AG20443 (cell line): ENCODE results near the gene PRMT1.

Experiments used
- DNase-seq: peaks from one replicate; pipeline ENCODE4 v3.0.0; 2012; ENCODE audit warnings: low spot score, mixed read lengths

PRMT1 gene

GRCh38 chr19:49651820-49652550 is 25.1 kb upstream of the PRMT1 start:
- no peak for DNase-seq

- no peak for DNase-seq
Measured at GRCh38 chr19:49652551-49653465, 24.3 kb upstream of the PRMT1 start.

DNA sequence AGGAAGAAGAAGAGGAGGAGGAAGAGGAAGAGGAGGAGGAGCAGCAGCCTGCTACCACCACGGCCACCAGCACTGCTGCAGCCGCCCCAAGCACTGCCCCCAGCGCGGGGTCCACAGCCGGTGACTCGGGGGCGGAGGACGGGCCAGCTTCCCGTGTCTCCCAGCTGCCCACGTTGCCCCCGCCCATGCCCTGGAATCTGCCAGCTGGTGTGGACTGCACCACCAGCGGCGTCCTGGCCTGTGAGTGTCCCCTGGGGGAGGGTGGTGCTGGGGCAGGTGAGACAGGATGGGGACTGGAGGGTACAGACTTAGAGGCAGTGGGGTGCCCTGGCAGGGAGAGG is 23.6 kb upstream of the PRMT1 start:
- DNase-seq = no peak

- no peak for DNase-seq
Measured at GRCh38 chr19:49654581-49654980, 22.5 kb upstream of the PRMT1 start.

GRCh38 chr19:49655570-49656455 is 21.3 kb upstream of the PRMT1 start:
- DNase-seq = no peak

DNA sequence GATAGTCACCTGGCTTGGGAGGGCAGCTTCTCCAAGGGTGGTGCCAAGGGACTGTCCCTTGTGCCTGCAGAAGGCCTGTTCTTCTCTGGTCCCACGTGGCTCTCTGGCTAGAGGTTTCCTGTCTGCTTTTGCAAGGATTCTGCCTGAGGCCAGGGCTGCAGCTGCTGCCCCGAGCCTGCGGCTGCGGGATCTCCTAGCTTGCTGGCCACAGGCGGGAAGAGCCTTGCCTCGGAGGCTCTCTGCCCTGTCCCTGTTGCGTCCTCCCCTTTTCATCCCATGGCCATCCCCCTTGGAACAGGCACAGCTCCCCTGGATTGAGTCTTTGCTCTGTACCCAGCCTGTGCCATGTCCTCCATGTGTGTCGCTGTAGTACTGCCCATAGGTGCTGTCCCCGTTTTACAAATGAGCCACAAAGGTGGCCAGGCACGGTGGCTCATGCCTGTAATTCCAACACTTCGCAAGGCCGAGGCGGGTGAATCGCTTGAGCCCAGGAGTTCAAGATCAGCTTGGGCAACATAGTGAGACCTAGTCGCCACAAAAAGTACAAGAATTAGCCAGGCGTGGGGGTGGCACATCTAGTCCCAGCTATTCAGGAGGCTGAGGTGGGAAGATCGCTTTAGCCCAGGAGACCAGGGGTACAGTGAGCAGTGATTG is 20.5 kb upstream of the PRMT1 start:
- DNase-seq = no peak

DNA sequence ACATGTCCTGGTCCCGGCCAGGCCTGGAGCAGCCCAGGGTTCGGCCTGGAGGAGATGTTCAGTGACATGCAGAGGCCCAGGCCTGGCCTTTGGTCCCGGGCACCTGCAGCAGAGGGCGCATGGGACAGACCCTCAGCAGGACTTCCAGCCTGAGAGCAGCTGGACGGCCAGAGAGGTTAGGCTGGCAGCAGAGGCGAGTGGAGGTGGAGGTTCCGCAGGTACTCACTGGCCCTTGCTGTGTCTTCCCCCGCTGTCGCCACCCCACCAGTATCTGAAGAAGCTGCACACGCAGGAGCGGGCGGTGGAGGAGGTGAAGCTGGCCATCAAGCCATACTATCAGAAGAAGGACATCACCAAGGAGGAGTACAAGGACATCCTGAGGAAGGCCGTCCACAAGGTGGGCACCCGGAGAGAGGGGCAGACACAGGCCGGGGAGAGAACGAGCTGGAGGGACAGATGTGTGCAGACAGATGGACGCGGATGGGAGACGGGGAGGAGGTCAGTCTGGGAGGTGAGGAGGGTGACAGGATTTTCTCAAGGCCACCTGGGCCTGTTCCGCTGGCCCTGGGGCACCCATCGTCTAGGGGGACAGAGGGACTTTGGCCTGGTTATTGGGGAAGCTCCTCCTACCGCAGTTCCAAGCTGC is 19.5 kb upstream of the PRMT1 start:
- no peak for DNase-seq

DNA sequence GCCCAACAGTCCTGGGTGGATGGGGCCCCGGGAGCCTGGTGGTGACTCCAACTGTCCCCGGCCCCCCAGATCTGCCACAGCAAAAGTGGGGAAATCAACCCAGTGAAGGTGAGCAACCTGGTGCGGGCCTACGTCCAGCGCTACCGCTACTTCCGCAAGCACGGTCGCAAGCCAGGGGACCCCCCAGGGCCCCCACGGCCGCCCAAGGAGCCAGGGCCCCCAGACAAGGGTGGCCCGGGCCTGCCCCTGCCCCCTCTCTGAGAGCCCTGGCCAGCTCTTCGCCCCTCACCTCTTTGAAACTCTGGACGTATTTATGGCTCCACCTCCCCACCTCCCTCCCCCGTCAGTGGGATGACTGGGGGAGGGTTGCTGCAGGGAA is 18.9 kb upstream of the PRMT1 start:
- no peak for DNase-seq

DNA sequence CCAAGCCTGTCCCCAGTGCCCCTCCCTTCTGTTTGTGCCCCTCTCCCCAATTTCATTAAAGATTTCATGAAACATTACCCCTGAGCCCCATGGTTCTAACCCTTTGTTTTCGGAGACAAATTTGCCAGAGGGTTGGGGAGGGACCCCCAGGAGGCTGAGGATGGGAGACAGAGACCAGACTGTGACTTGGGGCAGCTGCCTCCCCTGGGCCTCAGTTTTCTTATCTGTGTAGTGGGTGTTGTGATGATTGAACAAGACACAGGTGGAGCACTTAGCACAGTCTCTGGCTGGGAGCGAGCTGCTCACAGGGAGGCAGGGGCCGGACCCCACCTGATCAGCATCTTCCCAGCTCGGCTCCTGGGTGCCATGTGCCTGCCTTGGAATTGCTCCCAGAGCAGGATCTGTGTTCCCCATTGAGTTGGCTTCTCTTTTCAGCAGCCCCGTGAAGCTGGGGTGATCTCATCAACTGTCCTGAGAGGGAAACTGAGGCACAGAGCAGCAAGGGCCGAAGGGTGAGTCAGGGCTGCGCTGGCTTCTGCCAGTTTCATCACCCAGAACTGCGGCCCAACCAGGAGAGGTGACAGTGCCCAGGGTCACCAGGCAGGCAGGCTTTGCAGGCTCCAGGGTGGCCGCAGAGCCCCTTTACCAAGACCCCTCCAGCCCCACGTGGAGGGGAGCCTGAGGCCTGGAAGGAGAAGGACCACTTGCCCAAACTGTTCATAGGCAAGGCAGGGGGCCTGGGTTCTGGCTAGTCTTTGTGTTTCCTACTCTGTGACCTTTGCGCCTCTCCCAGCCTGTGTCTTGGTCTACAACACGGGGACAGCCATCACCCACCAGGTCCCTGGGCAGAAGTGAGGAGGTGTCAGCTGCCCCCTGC is 18.3 kb upstream of the PRMT1 start:
- DNase-seq = no peak

GRCh38 chr19:49660338-49660961 is 16.6 kb upstream of the PRMT1 start:
- no peak for DNase-seq

DNA sequence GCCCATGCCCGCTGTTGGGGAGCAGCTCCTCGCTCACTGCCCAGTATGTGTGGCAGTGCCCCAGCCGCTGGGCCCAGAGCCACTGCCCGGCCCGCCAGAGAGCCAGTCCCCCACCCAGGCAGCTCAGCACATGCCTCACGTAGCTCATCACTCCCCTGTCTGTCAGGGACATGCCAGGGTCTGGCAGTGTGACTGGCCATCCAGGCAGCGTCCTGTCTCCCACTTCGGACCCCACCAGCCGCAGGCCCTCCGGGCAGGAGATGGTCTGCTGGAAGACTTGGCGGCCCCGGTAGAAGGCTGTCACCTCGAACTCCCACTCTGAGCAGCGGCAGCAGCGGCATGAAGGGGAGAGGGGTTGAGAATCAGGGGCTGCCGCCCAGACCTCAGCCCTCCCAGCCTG is 15.1 kb upstream of the PRMT1 start:
- no peak for DNase-seq

DNA sequence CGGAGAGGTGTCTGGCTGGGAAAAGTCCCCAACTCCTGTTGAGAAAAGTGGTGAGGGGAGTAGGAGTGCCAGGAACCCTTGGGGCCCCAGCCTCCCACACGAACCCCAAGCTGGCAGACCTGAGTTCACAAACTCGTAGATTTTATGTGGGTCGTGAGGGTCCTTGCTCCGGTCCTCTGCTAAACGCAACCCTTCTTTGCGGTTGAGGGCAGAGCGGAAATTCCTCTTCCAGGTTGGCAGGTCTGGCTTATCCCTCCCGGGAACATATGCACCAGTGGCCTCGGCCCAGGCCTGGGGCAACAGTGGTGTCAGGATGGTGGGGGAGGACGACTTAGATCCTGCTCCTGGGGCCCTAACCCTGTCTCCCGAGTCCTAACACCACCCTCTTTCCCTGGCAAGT is 13.8 kb upstream of the PRMT1 start:
- no peak for DNase-seq

GRCh38 chr19:49664171-49665035 is 12.7 kb upstream of the PRMT1 start:
- peak; percentile 92 for DNase-seq

DNA sequence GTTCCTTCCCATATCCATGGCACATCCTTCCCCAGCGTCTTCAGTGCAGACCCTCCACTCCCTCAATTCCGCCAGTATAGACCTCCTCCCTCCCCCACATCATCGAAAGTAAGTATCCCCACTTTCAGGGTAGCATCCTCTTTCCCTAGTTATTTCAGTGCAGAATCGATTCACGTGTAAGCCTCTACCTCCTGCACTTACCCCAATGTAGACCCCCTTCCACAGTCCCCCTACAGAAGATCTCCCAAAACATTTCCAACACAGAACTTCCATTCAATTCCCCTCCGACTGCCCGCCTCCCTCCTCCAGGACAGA is 12.1 kb upstream of the PRMT1 start:
- DNase-seq = no peak

- peak; percentile 97 for DNase-seq
Measured at GRCh38 chr19:49665351-49666119, 11.5 kb upstream of the PRMT1 start, which contains the start of the genes BCL2L12 and IRF3. Gene BCL2L12, plus strand, starts transcription at chr19:49665933. Its CDS starts 760 bp downstream, at chr19:49666693. Gene IRF3, minus strand, starts transcription at chr19:49665857. Its CDS starts 1,019 bp downstream, at chr19:49664838.

- no peak for DNase-seq
Measured at GRCh38 chr19:49666120-49666444, 11.0 kb upstream of the PRMT1 start.

DNA sequence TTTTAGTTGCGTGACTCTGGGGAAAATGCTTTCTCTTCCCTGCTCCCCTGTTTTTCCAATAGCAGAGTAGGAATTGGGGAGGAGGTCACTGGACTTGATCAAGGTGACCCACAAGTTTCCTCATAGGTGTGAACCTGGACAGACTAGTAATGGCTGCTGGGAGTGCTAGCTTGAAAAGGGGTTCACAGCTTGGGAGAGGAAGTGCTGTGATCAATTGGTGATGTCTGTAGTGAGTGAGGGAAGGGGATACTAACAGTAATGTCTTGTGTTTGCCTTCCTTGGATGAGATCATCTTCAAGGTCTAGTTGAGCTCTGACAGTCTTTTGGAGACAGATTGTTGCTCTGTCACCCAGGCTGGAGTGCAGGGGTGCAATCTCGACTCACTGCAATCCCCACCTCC is 9.6 kb upstream of the PRMT1 start:
- DNase-seq = no peak

- no peak for DNase-seq
Measured at GRCh38 chr19:49669516-49669915, 7.6 kb upstream of the PRMT1 start.
